GM12801 (cell line): ENCODE results near the gene NASP.

ENCODE experiments used
- CTCF ChIP-seq: IDR thresholded peaks from one replicate; pipeline ENCODE4 v1.5.1; 2011; ENCODE audit warnings: control low read depth; ENCODE audit not compliant: insufficient read length; ENCODE audit errors: extremely low read depth

The NASP gene

GRCh38 chr1:45557422-45557944 lies 26.4 kb upstream of the NASP start:
- TF ChIP-seq CTCF: no peak

GRCh38 chr1:45563843-45564242 lies 20.0 kb upstream of the NASP start:
- no peak for TF ChIP-seq CTCF

- no peak for TF ChIP-seq CTCF
These were observed 17.1 kb upstream of the NASP start for GRCh38 chr1:45566722-45567121.

GRCh38 chr1:45567911-45568310 lies 15.9 kb upstream of the NASP start:
- TF ChIP-seq CTCF: no peak

GRCh38 chr1:45568421-45568820 lies 15.4 kb upstream of the NASP start:
- no peak for TF ChIP-seq CTCF

GRCh38 chr1:45569571-45569961 lies 14.3 kb upstream of the NASP start:
- no peak for TF ChIP-seq CTCF

- peak; percentile 99 for TF ChIP-seq CTCF
These were observed 13.8 kb upstream of the NASP start for GRCh38 chr1:45569962-45570581.
